ENCODE measurements around the gene EGFR.
"Not testable (repeated sequence)": the region's sequence is repeated elsewhere in the genome, so short reads cannot be mapped to it uniquely, and the experiment has no call there.

EGFR gene

DNA sequence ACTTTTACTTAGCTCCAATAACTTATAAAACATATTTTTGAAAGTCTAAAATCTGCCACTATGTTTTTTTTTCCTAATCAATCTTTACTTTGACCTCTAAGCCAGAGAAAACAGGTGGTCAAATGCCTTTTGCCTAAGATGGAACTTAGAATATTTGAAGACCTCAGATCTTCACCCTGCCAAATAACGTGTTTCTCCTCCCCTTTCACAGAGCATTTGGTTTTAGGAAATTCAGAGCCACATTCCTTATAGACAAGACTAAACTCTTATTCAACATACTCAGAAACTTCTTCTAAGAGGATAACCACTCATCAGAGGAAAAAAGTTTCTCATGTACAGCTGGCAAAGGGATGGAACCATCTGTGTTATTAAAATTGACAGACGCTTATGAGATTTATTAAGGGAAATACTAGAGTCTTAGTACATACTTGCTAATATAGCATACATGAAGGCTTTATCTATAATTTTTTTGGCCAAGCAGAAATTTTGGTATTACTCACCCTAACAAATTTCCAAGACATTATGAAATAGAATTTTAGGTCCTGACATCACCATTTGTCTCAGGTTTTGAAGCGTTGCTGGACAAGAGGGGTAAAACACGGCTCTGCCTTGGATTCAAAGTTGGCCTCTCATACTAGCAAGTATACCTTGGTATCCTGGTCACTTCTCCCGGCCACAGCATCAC, 2.6 kb upstream of the EGFR start:
- DNase-seq = no peak

DNA sequence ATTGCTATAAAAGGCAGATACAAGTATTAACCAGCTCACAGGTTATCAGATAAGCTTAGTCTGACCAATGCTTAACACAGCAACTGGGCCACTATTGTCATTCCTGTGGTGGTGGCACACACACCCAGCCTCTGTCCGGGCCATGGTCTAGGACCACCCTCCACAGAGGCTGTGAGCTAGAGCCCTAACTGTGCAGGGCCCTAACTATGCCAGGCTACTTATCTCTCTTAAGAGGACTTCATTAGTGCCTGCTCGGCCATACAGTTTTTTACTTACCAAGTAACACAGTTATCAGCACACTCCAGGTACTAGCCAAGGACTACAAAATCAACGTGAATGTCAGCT, 2.1 kb upstream of the EGFR start:
- no peak for DNase-seq

DNA sequence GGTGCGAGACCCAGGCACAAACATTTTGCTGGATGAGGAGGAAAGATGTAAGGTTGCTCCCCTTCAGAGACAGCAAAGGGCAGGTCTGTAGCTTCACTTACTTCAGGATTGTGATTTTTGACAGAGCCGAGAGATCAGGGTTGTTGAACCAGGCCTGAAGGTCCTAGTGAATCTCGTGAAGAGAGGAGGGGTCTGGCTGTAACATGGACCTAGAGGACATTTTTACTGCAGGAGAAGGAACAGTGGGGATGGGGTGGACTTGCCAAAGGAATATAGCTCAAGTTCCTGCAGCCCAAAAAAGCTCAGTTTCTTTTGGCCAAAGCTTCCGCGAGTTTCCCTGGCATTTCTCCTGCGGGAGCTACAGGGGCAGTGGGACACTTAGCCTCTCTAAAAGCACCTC, 976 bp upstream of the EGFR start:
- no peak for DNase-seq

DNA sequence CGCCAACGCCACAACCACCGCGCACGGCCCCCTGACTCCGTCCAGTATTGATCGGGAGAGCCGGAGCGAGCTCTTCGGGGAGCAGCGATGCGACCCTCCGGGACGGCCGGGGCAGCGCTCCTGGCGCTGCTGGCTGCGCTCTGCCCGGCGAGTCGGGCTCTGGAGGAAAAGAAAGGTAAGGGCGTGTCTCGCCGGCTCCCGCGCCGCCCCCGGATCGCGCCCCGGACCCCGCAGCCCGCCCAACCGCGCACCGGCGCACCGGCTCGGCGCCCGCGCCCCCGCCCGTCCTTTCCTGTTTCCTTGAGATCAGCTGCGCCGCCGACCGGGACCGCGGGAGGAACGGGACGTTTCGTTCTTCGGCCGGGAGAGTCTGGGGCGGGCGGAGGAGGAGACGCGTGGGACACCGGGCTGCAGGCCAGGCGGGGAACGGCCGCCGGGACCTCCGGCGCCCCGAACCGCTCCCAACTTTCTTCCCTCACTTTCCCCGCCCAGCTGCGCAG, 424 bp downstream of the EGFR start:
- no peak for DNase-seq

DNA sequence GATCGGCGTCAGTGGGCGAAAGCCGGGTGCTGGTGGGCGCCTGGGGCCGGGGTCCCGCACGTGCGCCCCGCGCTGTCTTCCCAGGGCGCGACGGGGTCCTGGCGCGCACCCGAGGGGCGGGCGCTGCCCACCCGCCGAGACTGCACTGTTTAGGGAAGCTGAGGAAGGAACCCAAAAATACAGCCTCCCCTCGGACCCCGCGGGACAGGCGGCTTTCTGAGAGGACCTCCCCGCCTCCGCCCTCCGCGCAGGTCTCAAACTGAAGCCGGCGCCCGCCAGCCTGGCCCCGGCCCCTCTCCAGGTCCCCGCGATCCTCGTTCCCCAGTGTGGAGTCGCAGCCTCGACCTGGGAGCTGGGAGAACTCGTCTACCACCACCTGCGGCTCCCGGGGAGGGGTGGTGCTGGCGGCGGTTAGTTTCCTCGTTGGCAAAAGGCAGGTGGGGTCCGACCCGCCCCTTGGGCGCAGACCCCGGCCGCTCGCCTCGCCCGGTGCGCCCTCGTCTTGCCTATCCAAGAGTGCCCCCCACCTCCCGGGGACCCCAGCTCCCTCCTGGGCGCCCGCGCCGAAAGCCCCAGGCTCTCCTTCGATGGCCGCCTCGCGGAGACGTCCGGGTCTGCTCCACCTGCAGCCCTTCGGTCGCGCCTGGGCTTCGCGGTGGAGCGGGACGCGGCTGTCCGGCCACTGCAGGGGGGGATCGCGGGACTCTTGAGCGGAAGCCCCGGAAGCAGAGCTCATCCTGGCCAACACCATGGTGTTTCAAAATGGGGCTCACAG, 1.1 kb downstream of the EGFR start:
- no peak for DNase-seq

DNA sequence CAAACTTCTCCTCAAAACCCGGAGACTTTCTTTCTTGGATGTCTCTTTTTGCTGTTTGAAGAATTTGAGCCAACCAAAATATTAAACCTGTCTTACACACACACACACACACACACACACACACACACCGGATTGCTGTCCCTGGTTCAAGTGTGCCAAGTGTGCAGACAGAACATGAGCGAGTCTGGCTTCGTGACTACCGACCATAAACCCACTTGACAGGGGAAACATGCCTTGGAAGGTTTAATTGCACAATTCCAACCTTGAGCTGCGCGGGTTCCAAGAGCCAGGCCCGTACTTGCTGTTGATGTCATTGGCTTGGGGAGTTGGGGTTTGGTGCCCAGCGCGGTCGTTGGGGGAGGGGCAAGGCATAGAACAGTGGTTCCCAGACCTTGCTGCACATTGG, 1.7 kb downstream of the EGFR start:
- DNase-seq = no peak

DNA sequence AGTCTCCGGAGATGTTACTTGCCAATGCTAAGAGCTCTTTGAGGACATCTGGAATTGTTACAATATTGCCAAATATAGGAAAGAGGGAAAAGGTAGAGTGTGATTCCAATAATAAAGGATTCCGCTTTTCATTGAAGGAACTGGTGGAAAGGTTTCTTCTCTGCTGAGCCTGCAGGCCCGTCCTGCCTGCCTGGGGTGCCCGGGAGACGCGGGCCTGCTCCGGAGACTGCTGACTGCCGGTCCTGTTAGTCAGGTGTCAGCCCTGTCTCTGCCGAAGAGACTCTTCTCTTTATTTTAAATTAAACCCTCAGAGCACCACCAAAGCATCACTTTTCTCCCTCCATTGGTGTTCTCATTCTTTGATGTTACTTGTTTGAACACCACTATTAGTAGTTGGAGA, 2.2 kb downstream of the EGFR start:
- DNase-seq = no peak

DNA sequence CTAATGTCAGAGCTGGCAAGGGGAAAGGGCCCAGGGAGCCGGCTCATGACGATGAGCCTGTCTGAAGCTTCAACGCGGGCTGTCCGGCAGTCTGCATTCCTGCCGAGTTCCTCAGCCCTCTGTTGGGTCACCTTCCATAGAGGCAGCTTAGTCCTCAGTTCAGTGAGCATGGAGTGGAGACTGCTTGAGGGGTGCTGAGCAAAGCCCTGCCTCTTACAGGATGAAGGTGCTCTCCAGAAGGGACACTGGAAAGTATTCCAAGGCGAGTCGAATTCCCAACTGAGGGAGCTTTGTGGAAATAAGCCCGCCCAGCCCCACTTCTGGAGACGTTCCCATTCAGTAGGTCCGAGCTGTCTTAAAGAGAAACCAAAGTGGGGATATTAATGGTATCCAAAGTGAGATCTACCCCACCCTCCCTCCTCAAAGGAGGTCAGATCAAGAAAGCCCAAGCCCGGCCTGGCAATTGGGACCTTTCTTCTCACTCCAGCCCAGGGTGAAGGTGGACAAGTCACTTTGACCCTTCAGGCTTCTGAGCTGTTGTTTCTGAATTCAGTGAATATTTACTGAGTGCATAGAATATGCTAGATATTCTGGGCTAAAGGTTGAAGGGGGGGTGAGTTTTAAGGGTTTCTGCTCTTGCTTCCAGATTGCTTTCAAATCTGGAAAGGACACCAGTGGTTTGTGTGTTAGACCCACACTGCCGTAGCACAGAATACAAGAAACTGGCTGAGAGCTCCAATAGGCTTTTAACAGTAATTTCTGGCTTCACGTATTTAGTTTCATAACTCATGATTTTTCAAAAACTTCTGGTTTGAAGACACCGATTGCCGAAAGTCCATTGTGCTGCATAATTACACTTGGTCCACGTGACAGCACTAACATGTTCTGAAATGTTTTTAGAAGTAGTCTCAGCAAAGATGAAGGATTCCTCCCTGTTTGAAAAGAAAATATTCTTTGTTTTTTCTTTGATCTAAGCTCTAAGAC, 3.5 kb downstream of the EGFR start:
- DNase-seq = no peak

DNA sequence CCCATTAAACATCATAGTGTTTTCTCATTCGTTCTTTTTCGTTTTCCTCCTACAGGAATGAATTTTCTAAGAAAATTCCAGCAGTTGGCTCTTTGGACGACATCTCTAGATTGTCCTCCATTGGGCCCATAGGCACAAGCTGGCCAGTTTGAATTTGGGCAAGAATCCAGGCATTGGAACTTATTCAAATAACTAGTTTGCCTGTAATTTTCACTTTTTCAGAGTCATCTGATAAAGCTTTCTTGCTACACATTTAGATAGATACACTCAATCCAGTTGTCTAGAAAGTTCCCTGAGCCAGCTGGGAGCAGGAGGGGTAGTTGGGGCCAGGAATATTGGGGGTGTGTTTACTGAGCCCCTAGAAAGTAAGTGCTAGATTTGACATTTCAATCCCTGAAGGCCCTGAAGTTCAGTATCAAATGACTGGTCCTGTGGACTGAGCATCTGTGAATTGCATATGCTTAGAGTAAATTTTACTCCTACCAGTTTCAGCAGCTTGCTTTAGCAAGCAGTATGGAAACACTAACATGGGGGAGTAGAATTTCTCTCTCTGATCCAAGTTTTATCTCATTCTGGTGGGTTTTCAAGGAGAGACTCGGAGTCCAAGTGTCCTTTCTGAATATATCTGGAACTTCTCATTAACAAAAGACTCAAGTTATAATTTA, 5.2 kb downstream of the EGFR start:
- DNase-seq = no peak

DNA sequence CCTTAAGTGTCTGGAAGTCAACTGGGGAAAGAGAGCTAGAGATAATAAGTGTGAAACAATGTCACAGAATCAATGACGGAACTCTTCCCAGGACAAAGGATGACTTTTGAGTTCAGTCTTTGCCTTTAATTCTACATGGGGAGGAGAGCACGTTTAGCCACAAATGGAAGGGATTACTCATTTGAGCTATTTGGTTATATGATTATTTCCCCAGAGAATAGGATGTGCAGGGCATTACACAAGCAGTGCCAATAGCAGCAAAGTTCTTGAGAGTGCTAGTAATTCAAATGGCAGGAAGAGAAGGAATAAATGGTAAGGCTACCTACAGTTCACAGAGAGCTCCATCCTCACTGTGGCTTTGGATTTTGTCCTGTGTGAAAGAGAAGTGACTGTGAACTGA, 6.0 kb downstream of the EGFR start:
- DNase-seq = no peak

DNA sequence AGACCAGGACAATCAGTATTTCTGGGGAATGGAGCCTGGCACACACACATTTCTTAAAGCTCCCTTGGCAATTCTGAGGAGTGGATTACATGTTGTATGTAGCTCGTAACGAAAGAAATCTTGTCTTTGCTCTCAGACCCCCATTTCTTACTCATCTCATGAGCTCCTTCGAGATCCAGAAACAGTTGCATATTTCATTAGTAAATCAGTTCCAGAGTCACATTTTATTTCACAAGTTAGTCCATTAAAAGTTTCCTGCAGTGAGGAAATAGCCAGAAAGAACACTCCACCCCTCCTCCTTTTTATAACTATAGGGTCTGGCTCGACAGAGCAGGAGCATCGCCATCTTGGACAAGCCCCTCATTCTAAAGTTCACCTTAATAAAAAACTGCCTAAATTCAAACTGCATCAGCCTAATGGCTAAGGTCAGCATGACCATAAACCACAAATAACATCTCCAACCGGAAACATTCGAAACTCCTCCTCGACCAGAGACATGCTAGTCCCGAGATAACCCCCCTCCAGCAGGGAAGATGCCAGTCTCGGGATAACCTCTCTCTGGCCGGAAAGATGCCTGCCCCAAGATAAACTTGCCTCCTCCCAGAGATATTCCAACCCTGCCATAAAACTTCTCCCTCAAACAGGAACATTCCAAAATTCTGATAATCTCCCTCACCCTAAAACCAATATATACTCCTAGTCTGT, 7.4 kb downstream of the EGFR start:
- no peak for DNase-seq

DNA sequence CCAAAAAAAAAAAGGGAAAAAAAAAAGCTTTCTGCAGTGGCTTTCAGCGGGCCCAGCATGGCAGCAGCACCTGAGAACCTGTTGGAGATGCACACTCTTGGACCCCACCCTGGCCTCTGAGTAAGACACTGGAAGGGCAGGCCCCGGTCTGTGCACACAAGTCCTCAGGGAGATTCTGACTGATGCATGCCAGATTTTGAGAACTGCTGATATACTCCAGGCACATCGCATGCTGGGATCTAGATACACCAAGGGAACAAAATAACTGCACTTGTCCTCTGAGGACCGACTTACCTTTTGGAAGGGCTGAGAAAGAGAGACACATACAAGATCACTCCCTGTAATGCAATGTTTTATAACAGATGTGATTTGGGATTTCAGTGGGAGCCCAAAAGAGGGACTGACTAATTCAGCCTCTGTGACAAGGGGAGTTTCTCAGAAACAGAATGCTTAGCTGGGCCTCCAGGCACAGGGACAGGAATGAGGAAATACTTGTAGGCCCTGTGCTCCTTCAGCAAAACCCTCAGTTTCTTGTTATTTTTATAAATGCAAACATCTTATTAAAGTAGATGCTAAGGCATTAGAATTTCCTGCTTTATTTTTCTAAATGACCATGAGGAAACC, 8.2 kb downstream of the EGFR start:
- DNase-seq = no peak

DNA sequence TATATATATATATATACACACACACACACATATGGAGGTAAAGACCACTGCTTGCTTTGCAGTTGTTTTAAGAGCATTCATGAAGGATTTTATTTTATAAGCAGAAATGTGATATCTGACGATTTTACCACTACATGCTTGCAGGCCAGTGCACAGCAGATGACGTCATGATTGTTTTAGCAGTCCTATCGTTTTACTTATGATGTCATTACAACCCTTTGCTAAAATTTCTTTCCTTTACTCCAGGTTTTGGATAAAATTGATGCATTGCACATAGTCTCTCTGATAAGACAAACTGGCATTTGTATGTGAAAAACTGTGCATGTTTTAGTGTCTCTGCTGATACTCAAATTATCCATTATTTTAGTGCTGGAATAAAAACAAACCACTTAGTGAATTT, 9.2 kb downstream of the EGFR start:
- DNase-seq = no peak

DNA sequence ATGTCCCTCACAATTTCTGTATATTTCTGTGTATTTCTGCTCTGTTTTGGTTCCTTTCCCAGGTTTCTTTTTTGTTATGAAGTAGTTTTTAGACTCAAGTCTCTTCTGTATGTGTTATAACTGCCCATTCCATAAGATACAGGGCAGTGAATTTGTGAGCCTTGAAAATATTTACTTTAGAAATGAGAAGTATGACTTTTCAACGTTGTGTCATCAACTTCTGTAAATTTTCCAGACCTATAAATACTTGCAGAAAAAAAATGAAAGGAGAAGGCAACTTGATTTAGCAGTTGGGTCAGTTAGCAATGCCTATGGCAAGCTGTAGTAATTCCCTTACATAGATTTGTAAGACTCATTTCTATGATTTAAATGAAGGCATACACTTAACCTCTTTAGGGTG, 11.5 kb downstream of the EGFR start:
- no peak for DNase-seq

DNA sequence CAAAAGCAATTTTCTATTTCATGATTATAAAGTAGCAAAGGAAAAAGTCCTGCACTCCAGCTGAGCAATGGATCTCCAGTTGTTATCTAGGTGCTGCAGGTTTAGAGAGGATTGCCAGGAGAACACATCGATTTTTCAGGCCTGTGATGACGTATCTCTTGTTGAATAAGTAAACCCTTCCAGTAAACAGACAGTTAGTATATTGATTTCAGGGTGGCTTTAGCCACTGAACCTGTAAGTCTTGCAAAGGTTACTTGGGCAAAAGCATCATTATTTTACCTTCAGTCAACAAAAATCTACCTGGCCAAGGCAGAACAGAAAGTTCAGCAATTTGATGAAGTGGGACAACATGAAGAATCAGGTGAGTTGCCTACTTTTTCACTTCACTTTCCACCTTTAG, 12.3 kb downstream of the EGFR start:
- no peak for DNase-seq

DNA sequence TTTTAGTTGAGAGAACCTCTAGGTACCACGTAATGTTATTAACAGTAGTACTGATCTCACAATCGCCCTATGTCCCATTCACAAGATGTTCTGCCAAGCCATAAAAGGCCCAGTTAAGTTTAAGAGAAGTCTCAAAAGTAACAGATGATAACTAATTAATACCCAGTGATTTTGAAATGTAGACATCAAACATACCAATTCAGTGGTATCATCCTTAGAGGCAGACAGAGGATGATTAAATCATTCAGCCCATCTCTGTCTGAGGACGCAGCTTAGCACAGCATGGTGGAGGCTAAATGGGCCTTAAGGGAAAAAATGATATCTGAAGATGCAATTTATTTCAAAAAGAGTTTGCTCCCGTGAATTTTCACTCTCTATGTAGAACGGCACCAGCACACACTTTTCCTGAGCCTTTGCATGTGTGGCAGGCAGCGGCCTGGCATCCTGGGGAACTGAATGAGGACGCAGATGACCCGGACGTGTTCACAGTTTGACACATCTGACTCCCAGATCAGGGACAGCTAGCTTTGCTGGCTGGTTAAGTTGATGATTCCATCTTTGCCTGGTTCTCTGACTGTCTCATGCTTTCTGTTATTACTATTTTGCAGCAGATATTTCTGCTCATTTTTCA, 13.4 kb downstream of the EGFR start:
- no peak for DNase-seq

DNA sequence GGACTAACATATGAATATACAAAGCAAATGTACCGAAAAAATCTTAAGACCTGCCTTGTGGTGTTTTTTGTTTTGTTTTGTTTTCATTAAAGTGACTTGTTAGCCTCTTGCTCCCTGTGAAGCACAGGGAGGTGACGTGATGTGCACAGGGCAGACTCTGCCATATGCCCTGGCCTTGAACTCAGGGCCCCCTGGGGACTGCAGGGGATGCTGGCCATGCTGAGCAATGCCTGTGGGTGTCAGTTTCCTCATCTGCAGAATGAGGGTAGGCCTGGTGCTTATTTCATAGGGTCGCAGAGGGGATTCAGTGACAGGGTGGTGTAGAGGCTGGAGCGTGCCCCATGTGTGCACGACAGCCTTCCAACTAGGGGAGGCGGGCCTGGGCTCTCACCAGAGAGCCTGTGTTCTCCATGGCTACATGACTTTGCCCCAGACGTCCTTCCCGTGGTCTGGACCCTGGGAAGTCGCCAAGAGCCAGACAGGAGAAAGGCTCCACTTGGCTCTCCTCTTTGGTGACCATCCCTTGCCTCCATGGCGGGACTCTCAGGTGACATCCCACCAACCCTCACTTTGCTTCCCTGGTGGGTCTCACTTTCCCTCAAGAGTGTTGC, 14.5 kb downstream of the EGFR start:
- no peak for DNase-seq

DNA sequence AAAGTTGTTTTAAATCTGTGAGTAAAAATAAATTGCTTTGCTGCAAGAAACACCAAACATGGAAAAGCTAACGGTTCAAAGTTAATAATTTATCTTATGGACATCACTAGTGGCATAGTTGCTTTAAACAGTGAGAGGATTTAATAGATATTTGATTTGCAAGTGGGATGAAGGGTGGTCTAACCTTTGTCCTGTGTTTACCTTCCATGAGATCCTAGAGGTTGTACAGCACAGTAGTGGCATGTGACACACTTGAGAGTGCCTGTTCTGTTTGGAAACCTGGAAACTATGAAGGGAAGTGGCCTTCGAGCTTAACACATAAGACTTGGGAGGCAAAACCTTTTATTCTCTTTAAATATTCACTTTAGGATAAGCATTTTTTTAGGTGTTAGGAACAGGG, 16.0 kb downstream of the EGFR start:
- no peak for DNase-seq

DNA sequence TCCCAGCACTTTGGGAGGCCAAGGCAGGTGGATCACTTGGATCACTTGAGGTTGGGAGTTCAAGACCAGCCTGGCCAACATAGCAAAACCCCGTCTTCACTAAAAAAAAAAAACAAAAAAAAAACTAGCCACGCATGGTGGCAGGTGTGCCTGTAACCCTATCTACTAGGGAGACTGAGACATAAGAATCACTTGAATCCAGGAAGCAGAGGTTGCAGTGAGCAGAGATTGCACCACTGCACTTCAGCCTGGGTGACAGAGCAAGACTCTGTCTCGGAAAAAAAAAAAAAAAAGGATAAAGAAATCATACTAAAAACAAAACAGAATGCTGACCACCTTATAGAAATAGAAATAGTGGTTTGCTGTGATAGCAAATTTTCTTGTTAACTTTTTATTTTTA, 16.6 kb downstream of the EGFR start:
- DNase-seq = not testable (repeated sequence)

DNA sequence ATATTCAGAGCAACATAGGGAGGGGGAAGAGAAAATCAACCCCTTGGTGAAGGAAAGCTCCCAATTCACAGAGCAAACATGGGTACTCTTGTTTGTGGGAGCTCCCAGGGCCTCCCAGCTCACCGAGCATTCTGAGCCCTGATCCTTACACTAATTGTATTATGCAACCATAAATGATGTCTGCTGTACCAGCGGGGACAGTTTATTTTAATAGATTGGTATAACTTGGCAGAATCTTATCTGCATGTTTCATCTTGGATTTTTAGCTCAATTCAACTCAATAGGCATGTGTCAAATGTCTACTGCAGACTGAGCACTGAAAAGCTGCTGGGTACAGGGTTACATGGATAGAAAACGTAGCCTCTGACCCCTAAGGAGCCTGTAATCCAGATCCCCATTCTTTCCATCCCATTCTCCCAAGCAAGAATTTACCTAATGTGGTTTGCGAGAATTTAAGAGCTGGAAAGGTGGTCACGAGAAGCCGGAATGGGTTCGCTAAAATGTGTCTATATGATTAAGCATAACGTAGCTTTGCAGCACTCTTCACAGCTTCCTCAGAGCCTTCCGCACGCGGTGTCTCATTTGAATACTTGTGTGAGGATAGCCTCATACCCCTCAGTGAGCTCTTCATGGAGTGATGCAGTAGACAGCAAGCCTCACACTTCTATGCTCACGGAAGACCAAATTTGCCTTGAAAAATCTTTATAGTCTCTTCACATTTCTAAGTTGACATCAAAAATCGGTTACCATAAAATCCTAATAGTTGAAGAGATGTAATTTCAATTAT, 18.3 kb downstream of the EGFR start:
- DNase-seq = no peak

Data from CD4-positive, alpha-beta T cell treated with Interleukin-12 subunit alpha and Interleukin-12 subunit beta, for 1 hour (primary cell).